ENCODE data around the gene UBE2S.
"Not testable (repeated sequence)": the region's sequence is repeated elsewhere in the genome, so short reads cannot be mapped to it uniquely, and the experiment has no call there.

The UBE2S gene

GRCh38 chr19:55423225-55424005 lies 15.8 kb upstream of the UBE2S start:
- peaks cover 18% of the 10 kb centered on the region for H3K4me1 Mint-ChIP-seq
- no peak for ATAC-seq
- DNase-seq, result no peak
- H3K4me3 Mint-ChIP-seq, result no peak overlapping the region
- peaks cover 10% of the 10 kb centered on the region for H3K27me3 Mint-ChIP-seq
- H3K27ac Mint-ChIP-seq, result no peak overlapping the region
- no peaks in the 10 kb centered on the region for H3K9me3 Mint-ChIP-seq

DNA sequence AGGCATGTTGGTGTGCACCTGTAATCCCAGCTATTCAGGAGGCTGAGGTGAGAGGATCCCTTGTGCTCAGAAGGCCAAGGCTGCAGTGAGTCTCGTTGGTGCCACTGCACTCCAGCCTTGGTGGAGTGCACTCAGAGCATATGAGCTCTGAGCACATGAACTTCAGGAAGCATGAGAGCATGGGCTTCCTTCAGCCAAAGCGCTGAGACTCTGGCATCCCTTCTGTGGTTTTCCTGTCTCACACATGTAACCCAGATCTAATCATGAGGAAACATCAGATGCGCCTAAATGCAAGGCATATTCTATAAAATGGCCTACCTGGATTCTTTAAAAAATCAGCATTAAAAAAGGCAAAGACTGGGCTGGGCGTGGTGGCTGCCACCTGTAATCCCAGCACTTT lies 13.7 kb upstream of the UBE2S start:
- peaks cover 21% of the 10 kb centered on the region for H3K4me1 Mint-ChIP-seq
- not testable (repeated sequence) for H3K9me3 Mint-ChIP-seq, DNase-seq, H3K27me3 Mint-ChIP-seq, H3K27ac Mint-ChIP-seq, ATAC-seq, H3K4me3 Mint-ChIP-seq

- Mint-ChIP-seq H3K4me3 (no peak overlapping the region), H3K9me3 (no peaks in the 10 kb centered on the region), H3K4me1 (peaks cover 21% of the 10 kb centered on the region), H3K27me3 (no peaks in the 10 kb centered on the region), H3K27ac (no peak overlapping the region)
- no peak for DNase-seq
- no peak for ATAC-seq
These were observed 12.1 kb upstream of the UBE2S start for GRCh38 chr19:55419624-55420236.

- DNase-seq (no peak), ATAC-seq (no peak)
- peaks cover 21% of the 10 kb centered on the region for H3K4me1 Mint-ChIP-seq
- H3K27ac Mint-ChIP-seq, result no peak overlapping the region
- H3K9me3 Mint-ChIP-seq, result no peaks in the 10 kb centered on the region
- H3K4me3 Mint-ChIP-seq, result no peak overlapping the region
- no peaks in the 10 kb centered on the region for H3K27me3 Mint-ChIP-seq
These were observed 11.5 kb upstream of the UBE2S start for GRCh38 chr19:55419103-55419502.

DNA sequence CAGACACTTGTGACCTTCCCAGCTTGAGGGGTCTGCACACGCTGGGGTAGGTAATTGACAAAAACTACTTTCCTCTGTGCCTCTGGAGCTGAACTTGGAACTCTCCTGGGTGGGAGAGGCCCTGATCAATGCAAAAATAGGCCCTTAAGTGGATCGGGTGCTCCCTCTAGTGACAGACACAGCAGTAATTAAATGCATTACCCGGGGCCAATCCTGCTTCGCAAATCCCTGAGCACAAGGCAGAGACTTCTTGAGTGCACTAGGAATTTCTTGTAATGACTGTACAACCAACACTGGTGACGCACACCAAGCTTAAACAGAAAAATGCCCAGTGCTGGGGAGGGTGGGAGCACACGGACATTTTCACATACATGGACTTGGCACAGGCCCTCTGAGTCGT lies 10.6 kb upstream of the UBE2S start:
- Mint-ChIP-seq H3K9me3 (no peaks in the 10 kb centered on the region), H3K27me3 (no peaks in the 10 kb centered on the region), H3K4me3 (no peak overlapping the region), H3K27ac (no peak overlapping the region), H3K4me1 (peaks cover 21% of the 10 kb centered on the region)
- DNase-seq, result peak; percentile 47 to 55
- ATAC-seq, result peak; percentile 70

DNA sequence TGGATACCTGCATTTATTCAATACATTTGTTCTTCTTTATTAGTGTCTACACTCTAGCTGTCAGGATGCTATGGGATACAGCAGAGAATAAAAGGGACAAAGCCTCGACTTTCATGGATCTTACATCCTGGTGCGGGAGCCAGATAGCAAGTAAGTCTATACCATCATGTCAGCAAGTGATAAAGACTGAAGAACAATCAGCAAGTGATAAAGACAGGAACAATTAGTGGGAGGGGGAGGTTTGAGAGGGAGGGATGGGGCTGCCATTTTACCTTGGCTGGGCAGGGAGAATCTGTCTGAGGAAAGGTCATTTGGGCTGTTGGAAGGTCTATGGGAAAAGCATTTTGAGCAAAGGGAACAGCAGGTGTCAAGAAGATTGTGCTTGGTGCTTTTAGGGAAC lies 2.6 kb upstream of the UBE2S start:
- peaks cover 12 to 14% of the 10 kb centered on the region in 2 donors for H3K9me3 Mint-ChIP-seq
- no peak for DNase-seq
- no peak overlapping the region for H3K4me3 Mint-ChIP-seq

GRCh38 chr19:55409179-55409578 lies 1.6 kb upstream of the UBE2S start:
- peaks cover 37% of the 10 kb centered on the region for H3K4me1 Mint-ChIP-seq
- not testable (repeated sequence) for DNase-seq, H3K27me3 Mint-ChIP-seq, H3K4me3 Mint-ChIP-seq, ATAC-seq
- peaks cover 12 to 14% of the 10 kb centered on the region in 2 donors for H3K9me3 Mint-ChIP-seq
- H3K27ac Mint-ChIP-seq, result peak overlapping the region in 1 of 2 donors; percentile 99

More for the DNA sequence above, 2.6 kb upstream of the UBE2S start:
- Mint-ChIP-seq H3K27me3 (peaks cover 7% of the 10 kb centered on the region), H3K4me1 (peaks cover 35% of the 10 kb centered on the region), H3K27ac (no peak overlapping the region)
- ATAC-seq, result no peak

- no peak for ATAC-seq
- peaks cover 43% of the 10 kb centered on the region for H3K4me1 Mint-ChIP-seq
- DNase-seq, result no peak
- H3K9me3 Mint-ChIP-seq, result peaks cover 12 to 14% of the 10 kb centered on the region in 2 donors
- peak overlapping the region; percentile 92 to 97 for H3K4me3 Mint-ChIP-seq
- H3K27me3 Mint-ChIP-seq, result peaks cover 7% of the 10 kb centered on the region
- H3K27ac Mint-ChIP-seq, result peak overlapping the region; percentile 99 to 100
These were observed 915 bp upstream of the UBE2S start for GRCh38 chr19:55408533-55408872.

GRCh38 chr19:55407800-55408532 lies 378 bp upstream of the UBE2S start:
- peak; percentile 97 to 98 for DNase-seq
- peak overlapping the region; percentile 92 to 97 for H3K4me3 Mint-ChIP-seq
- peaks cover 12 to 14% of the 10 kb centered on the region in 2 donors for H3K9me3 Mint-ChIP-seq
- peaks cover 49% of the 10 kb centered on the region for H3K4me1 Mint-ChIP-seq
- peaks cover 7% of the 10 kb centered on the region for H3K27me3 Mint-ChIP-seq
- peak overlapping the region; percentile 99 to 100 for H3K27ac Mint-ChIP-seq
- peak; percentile 95 for ATAC-seq

DNA sequence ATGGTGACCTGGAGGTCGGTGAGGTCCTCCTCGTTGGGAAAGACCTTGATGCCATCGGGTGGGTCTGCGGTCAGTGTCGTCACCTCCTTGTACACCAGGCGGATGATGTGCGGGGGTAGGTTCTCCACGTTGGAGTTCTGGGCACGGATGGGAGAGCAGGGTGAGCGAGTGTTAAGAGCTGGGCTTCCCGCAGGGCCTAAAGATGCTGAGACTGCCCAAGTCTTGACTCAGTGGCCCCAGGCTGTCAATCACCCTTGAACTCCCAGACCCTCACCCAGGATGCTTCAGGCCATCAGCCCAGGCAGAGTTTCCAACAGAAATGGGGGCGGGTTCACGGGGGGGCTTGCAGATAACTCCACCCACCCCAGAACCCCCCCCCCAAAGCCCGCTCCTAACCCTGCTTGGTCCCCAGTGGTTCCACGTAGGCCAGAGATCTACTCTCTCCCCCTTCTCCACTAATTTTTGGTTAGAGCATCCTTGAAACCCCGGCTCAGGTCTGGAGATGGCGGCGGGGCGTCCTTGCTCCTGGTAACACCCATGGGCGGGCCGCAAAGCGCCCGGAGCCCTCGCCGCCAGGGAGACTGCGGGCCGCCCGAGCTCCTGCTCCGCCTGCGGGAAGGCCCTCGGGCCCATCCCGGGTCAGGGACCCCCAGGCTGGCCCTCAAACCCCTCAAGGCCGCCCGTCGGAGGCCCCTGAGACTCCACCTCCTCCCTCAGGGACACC lies 600 bp downstream of the UBE2S start:
- peaks cover 7% of the 10 kb centered on the region for H3K27me3 Mint-ChIP-seq
- peak overlapping the region; percentile 90 to 98 for H3K27ac Mint-ChIP-seq
- DNase-seq (no peak), ATAC-seq (no peak)
- H3K4me1 Mint-ChIP-seq, result peaks cover 55% of the 10 kb centered on the region
- peaks cover 12 to 14% of the 10 kb centered on the region in 2 donors for H3K9me3 Mint-ChIP-seq
- H3K4me3 Mint-ChIP-seq, result peak overlapping the region; percentile 92 to 97

GRCh38 chr19:55406091-55406825 lies 1.3 kb downstream of the UBE2S start:
- peak overlapping the region; percentile 90 to 98 for H3K27ac Mint-ChIP-seq
- H3K9me3 Mint-ChIP-seq, result peaks cover 12 to 14% of the 10 kb centered on the region in 2 donors
- H3K27me3 Mint-ChIP-seq, result peaks cover 3% of the 10 kb centered on the region
- H3K4me3 Mint-ChIP-seq, result peak overlapping the region; percentile 92 to 97
- ATAC-seq (no peak), DNase-seq (no peak)
- peaks cover 59% of the 10 kb centered on the region for H3K4me1 Mint-ChIP-seq

DNA sequence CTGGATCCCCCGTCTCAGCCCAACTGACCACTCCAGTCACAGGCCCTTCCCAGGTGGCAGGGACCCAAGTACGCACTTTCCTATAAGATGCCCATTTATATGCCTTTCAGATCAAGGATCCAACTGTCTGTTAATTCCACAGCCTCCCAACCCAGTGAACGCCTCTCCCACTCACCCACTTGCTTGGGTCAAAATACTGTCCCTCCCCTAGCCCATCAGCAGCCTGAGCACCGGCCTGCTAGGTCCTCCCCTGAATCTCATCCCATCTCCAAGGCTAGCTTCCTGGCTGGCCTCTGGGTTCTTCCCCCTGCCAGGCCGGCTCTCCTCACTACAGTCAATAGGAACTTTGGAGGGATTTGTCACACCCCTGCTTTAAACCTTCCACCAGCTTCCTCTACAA lies 1.9 kb downstream of the UBE2S start:
- Mint-ChIP-seq H3K4me3 (peak overlapping the region; percentile 92 to 97), H3K27ac (peak overlapping the region; percentile 64 to 98), H3K27me3 (no peaks in the 10 kb centered on the region), H3K9me3 (peaks cover 12 to 13% of the 10 kb centered on the region in 2 donors), H3K4me1 (peaks cover 61% of the 10 kb centered on the region)
- DNase-seq (no peak), ATAC-seq (no peak)

GRCh38 chr19:55402509-55402908 lies 5.1 kb downstream of the UBE2S start:
- peaks cover 65% of the 10 kb centered on the region for H3K4me1 Mint-ChIP-seq
- peak overlapping the region in 1 of 2 donors; percentile 90 for H3K27ac Mint-ChIP-seq
- H3K27me3 Mint-ChIP-seq, result no peaks in the 10 kb centered on the region
- ATAC-seq (no peak), DNase-seq (no peak)
- no peaks in the 10 kb centered on the region for H3K9me3 Mint-ChIP-seq
- no peak overlapping the region for H3K4me3 Mint-ChIP-seq

DNA sequence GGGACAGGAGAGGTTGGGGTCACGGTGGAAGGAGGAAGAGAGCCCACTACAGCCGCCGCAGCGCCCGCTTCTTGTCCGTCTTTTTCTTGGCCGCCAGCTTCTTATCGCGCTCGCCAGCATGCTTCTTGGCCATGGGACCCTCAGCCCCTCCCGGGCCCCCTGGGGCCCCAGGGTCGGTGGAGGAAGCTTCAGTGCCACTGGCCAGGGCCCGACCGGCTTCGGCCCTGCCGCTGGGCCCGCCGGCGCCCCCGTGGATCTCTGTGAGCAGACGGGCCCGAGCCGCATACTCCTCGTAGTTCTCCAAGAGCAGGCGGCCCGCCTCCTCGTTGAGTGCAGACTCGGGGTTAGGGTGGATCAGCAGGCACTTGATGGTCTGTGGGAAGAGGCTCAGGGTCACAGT lies 6.2 kb downstream of the UBE2S start:
- ATAC-seq, DNase-seq, H3K9me3 Mint-ChIP-seq, H3K4me3 Mint-ChIP-seq, H3K27me3 Mint-ChIP-seq: not testable (repeated sequence)
- peak overlapping the region in 1 of 2 donors; percentile 90 for H3K27ac Mint-ChIP-seq
- H3K4me1 Mint-ChIP-seq, result peaks cover 59% of the 10 kb centered on the region

Data from stimulated activated naive CD8-positive, alpha-beta T cell treated with anti-CD3 and anti-CD28 coated beads, Interleukin-15, amount 100 ng/mL, for 72 hours (primary cell).